Panc1 (cell line): ENCODE results near the gene OR51Q1.

Experiments
- POLR2AphosphoS5 ChIP-seq: IDR thresholded peaks from 2 replicates; pipeline ENCODE4 v1.6.1; 2012; ENCODE audit warnings: mild to moderate bottlenecking, low read depth, low read length, moderate library complexity
- REST ChIP-seq, 2 experiments: IDR thresholded peaks; 2 replicates each; pipeline ENCODE4 v1.6.1; 2011 to 2012; ENCODE audit warnings: low read depth in 2 of 2, control low read depth in 1 of 2, low read length in 1 of 2, mild to moderate bottlenecking in 1 of 2, moderate library complexity in 1 of 2; ENCODE audit not compliant: insufficient read depth in 1 of 2
- TCF7L2 ChIP-seq: IDR thresholded peaks from 2 replicates; pipeline ENCODE4 v1.6.1; 2011; ENCODE audit warnings: mild to moderate bottlenecking, low read depth, low read length, inconsistent platforms
- TF ChIP-seq, protein P1 (sequence below): fragments of 450-650 bp; IDR thresholded peaks from 2 replicates; pipeline ENCODE4 v1.5.1; 2017; ENCODE audit warnings: mild to moderate bottlenecking

- TF ChIP-seq, protein P1, sequence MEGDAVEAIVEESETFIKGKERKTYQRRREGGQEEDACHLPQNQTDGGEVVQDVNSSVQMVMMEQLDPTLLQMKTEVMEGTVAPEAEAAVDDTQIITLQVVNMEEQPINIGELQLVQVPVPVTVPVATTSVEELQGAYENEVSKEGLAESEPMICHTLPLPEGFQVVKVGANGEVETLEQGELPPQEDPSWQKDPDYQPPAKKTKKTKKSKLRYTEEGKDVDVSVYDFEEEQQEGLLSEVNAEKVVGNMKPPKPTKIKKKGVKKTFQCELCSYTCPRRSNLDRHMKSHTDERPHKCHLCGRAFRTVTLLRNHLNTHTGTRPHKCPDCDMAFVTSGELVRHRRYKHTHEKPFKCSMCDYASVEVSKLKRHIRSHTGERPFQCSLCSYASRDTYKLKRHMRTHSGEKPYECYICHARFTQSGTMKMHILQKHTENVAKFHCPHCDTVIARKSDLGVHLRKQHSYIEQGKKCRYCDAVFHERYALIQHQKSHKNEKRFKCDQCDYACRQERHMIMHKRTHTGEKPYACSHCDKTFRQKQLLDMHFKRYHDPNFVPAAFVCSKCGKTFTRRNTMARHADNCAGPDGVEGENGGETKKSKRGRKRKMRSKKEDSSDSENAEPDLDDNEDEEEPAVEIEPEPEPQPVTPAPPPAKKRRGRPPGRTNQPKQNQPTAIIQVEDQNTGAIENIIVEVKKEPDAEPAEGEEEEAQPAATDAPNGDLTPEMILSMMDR, result no peak
- TF ChIP-seq POLR2AphosphoS5 (no peak), REST (IDR thresholded peaks at IDR 0.05; ENCODE audit: insufficient read depth in 1 of 2, low read depth in 2 of 2, low read length in 1 of 2) (no peak), TCF7L2 (no peak)
These were observed at the start of gene OR51Q1 for GRCh38 chr11:5421811-5422210.
